ENCODE results near the gene CFAP58.

The CFAP58 gene

DNA sequence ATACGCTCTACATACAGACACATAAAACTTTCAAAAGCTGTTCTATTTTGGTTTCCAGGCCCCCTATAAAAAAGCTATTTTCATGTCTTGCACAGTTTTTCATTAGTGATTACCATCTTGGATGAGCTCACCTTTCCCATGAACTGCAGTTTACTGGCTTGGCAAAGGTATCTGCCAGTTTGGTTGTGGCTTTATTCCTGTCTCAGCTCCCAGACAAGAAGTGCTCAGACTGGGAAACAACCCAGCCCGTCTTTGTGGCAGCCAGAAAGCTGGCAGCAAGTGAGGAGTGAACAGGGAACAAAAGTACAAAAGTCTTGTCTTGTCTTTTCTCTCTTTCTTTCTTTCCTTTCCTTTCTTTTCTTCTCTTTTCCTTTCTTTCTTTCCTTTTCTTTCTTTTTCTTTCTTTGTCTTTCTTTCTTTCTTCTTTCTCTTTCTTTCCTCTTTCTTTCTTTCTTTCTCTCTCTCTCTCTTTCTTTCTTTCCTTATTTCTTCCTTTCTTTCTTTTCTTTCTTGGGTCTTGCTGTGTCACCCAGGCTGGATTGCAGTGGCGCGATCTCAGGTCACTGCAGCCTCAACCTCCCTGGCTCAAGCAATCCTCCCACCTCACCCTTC, 138.8 kb downstream of the CFAP58 start:
- DNase-seq = no peak

DNA sequence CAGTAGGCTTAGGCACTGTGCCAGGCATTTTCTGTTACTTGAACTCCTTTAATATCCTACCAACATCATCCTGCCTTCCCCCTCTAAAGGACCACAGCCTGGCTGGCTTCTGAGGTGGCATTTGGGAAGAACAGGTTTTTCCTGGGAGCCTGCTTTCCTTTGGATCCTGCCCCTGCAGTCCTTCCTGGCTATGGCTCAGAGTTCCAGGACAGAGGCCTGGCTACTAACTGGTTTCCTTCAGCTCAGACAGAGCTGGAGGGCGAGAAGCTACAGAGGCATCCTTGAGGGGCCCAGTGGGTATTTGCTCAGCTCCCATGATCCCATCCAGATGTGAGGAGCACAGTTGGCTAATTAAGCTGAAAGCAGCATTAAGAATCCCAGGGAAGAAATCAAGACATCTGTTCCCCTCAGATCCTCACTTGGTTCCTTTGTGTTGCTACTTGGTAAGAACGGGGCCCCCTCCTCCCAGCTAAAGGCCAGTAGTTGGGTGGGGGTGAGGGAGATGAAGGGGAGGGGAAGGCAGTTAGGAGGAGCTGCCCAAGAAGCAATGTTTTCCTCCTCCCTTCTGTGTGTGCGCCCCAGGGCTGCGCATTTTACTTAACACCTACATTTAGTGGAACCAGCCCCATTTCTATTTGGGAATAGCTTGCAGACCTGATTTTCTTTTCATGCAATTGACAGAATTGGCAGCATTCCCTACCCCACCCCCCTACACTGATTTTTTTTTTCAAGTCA, 144.9 kb downstream of the CFAP58 start:
- DNase-seq = peak; percentile 78

DNA sequence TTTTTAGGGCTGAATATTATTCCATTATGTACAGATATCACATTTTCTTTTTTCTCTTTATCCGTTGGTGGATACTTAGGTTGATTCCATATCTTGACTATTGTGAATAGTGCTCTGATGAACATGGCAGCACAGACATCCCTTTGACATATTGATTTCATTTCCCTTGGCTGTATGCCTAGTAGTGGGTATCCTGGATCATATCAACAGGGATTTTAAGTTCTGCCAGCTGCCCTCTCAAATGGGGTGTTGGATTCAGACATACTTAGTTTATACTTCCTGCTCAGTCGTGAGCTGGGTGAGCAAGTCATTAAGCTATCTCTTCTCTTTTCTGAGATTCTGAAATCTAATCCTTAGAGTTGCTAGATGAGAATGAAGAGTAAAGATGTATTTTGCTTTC, 147.8 kb downstream of the CFAP58 start:
- peak; percentile 3 for DNase-seq

DNA sequence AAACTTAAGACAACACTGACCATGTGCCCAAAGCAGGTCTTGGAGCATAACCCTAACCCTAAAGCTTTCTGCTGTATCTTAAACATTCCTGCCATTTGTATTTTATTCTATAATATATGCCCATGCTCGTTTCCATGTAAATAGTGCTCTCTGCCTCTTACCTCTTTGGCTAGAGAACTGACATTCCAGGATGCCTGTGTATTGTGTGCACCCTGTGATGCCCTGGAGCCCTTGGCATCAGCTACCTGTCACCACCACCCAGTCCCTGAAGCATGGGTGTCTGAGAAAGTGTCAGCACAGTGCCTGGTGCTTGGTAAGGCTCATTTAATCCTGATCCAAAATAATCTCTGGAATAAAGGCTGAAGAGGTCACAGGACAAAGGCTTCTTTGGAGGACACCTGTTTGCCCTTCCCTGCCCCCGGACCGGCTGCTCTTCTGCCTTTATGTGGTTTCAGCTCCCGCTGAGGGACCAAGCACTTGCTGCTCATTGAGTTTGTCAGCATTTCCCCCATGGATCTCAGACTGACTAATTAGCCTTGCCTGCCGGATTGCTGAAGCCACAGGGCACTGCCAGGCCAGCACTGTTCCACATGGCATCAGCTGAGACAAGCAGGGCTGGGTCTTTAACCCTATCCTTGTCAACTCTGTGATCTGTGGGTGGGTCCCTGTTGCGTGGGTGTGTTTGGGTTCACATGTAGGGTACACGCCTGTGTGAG, 148.4 kb downstream of the CFAP58 start:
- peak; percentile 56 for DNase-seq

DNA sequence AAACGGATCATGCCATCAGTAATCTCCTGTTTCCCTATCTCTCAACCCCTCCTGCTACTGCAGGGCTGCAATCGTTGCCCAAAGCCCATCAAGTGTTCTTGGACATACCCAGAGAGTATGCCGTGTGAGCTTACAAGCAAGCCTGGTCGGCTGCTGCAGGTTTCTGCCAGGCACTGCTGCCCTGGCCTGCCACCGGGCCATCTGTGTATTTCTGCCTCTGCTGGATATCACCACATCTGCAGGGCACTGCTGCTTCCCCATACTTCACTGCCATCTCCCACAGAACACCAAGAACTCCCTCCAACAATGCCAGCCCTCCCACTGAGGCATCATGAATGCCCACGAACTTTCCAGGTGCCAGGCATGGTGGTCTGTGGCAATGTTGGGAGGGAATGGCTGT, 149.3 kb downstream of the CFAP58 start:
- DNase-seq = peak; percentile 9
